Brain microvascular endothelial cell (primary cell): ENCODE results near the gene MFNG.

ENCODE experiments used
- DNase-seq: peaks from one replicate; pipeline ENCODE4 v3.0.0-alpha.2; 2020
- H3K27ac ChIP-seq: fragments of 250-450 bp; sonication (Bioruptor Pico); 2 replicates; pipeline ENCODE4 v1.5.1; 2020; ENCODE audit warnings: mild to moderate bottlenecking, moderate library complexity
- H3K27me3 ChIP-seq: fragments of 250-450 bp; sonication (Bioruptor Pico); replicated peaks from 2 replicates; pipeline ENCODE4 v1.5.1; 2020; ENCODE audit warnings: mild to moderate bottlenecking
- H3K36me3 ChIP-seq: fragments of 250-450 bp; sonication (Bioruptor Pico); replicated peaks from 2 replicates; pipeline ENCODE4 v1.5.1; 2020; ENCODE audit warnings: mild to moderate bottlenecking
- H3K4me3 ChIP-seq: 2 replicates; pipeline ENCODE4 v1.5.1; 2011; ENCODE audit warnings: low read depth, mild to moderate bottlenecking, control low read depth, low read length, moderate library complexity
- in situ Hi-C: cut with HindIII; loops from 2 replicates; pipeline ENCODE4 v1.10.0; 2017; ENCODE audit warnings: low sequenced_read_pairs, low pct_ligation_motif_present
- TF ChIP-seq, protein P1 (sequence below): IDR thresholded peaks from 2 replicates; pipeline ENCODE4 v1.5.1; 2011; ENCODE audit warnings: low read depth, mild to moderate bottlenecking, moderate library complexity, low read length, control low read depth, inconsistent platforms; ENCODE audit errors: missing control alignments

Gene MFNG

DNA sequence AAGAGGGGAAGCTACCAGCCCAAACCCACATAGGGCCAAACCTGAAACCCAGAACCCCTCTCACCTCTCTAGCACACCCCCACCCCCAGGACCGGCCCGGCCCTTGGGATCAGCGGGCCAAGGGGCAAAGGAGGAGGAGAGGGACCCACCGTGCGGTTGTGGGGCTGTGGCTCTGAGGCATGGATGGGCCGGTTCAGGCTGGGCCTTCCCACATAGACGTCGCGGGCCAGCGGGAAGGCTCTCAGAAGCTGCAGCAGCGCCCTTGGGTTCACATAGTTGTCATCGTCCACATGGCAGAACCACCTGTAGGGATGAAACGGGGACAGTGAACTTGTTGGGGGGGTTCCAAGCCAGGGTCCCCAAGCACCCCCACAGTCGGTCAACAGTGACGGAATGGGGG lies 7.0 kb downstream of the MFNG start:
- DNase-seq = no peak
- TF ChIP-seq, protein P1, sequence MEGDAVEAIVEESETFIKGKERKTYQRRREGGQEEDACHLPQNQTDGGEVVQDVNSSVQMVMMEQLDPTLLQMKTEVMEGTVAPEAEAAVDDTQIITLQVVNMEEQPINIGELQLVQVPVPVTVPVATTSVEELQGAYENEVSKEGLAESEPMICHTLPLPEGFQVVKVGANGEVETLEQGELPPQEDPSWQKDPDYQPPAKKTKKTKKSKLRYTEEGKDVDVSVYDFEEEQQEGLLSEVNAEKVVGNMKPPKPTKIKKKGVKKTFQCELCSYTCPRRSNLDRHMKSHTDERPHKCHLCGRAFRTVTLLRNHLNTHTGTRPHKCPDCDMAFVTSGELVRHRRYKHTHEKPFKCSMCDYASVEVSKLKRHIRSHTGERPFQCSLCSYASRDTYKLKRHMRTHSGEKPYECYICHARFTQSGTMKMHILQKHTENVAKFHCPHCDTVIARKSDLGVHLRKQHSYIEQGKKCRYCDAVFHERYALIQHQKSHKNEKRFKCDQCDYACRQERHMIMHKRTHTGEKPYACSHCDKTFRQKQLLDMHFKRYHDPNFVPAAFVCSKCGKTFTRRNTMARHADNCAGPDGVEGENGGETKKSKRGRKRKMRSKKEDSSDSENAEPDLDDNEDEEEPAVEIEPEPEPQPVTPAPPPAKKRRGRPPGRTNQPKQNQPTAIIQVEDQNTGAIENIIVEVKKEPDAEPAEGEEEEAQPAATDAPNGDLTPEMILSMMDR = no peak
- no peak overlapping the region for H3K4me3 ChIP-seq
- H3K36me3 ChIP-seq = no peaks in the 10 kb centered on the region
- in situ Hi-C loops = no loop called here
- no peak overlapping the region for H3K27ac ChIP-seq
- no peaks in the 10 kb centered on the region for H3K27me3 ChIP-seq

DNA sequence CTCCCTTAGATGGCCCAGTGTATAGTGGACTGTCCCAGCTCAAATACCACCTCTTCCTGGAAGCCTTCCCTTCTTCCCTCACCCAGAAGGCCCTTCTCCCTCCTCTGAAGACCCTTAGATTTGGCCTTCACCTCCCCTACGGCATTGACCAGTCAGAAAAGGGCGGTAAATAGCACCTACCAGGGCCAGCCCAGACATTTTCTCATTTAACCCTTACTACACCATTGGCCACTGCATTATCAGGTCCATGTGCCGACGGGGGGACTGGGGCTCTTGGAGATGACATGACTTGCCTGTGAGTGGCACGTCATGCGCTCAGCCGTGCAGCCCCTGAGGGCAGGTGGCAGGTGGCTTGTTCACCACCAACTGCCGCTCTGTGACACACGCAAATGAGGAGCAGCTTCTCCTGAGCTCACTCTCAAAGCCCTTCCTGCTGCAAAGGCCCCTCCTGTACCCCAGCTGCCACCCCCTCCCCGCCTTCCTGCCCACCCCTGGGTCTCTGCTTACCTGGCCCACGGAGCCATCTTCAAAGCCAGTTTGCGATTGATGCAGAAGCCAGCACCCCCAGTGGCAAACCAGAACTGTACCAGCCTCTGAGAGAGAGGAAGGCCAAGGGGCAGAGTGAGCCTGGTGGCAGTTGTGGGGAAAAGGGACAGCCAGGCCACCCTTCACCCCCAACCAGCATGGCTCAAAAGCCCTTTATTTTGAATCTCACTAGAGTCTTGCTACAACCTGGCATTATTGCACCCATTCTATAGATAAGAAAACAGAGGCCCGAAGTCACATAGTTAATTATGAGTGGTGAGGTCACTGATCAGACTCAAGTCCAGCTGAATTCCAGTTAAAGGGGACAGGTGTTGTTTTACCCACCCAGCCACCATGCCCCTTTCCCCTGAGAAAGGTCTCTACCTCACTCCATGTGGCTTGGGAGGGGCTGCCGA lies 9.5 kb downstream of the MFNG start:
- Histone ChIP-seq H3K36me3 (no peaks in the 10 kb centered on the region), H3K27me3 (no peaks in the 10 kb centered on the region), H3K4me3 (no peak overlapping the region), H3K27ac (no peak overlapping the region)
- in situ Hi-C loops = no loop called here
- no peak for DNase-seq
- TF ChIP-seq, protein P1 = no peak

DNA sequence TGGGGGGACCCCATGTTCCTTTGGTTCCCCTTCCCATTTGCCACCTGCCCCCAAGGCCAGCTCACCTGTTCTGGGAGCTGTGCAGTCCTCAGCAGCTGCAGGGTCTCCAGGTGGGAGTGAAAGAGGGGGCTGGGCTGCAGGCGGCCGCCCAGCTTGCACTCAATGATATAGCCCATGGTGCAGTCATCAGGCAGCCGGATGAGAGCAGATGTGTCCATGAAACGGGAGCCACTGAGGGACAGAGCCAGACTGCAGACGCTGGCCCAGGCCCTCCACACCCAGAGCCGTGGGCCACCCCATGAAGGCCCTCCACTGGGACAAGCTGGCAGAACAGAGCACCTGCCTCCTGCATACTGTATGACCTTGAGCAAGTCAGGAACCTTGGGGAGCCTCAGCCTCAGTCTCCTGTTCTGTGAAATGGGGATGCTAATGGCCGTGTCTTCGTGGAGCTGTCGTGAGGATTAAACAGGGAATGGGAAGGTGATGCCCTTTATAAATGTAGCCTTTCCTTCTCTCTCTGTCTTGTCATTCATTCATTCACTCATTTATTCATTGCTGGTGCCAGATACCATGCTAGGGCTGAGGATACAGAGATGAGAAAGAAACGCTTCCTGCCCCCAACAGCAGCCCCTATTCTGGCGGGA lies 11.6 kb downstream of the MFNG start:
- no peaks in the 10 kb centered on the region for H3K27me3 ChIP-seq
- TF ChIP-seq, protein P1 = no peak
- DNase-seq = no peak
- H3K36me3 ChIP-seq = no peaks in the 10 kb centered on the region
- in situ Hi-C loops = no loop called here
- H3K27ac ChIP-seq = no peak overlapping the region
- H3K4me3 ChIP-seq = no peak overlapping the region

DNA sequence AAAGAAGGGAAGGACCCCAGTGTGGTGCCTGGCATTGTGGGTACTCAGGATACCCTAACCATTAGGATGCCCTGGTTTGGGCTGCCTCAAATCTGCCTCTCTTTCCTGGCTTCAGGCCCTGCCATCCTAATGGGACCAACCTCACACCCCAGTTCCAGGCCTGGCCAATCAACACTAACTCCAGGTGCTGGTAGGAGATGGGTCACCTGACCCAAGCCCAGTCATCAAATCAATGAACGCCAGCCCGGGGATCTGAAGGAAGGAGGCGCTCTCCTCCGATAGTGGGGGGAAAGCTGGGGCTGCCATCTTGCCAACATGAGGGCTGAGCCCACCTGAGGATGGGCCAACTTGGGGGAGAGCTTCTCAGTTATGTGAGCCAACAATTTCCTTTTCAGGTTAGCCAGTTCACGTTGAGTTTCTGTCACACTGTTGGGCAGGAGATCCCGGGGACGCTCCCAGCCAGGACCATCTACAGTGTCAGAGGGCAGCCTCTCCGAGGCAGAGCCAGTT lies 12.7 kb downstream of the MFNG start:
- no peak overlapping the region for H3K4me3 ChIP-seq
- H3K27ac ChIP-seq = no peak overlapping the region
- in situ Hi-C loops = no loop called here
- no peaks in the 10 kb centered on the region for H3K36me3 ChIP-seq
- TF ChIP-seq, protein P1 = no peak
- no peaks in the 10 kb centered on the region for H3K27me3 ChIP-seq
- no peak for DNase-seq

DNA sequence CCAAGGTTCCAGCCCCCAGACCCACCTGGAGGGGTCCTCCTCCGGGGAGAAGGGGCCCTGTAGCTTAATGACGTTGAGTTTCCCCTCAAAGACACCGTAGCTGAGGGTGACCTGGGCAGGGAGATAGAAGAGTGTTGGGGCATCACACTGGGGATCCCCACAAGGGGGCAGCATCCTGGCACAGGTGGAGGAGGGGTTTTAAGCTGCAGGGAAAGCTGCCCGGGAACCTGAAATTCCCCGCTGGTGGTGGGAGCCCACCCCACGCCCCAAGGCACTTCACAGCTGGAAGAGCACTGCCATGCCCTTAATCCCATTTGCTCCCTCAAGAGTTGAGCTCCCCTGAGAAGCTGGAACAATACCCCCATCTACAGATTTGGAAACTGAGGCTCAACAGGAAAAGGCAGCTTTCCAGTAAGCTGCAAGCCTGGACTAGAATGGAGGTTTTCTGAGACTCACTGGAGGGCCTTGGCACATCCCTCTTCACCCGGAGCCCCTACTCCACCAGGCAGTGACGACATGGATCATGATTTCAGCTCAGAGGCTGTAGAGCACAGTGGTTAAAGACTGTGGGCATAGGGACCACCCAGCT lies 13.7 kb downstream of the MFNG start:
- in situ Hi-C loops = no loop called here
- H3K27me3 ChIP-seq = peaks cover 6% of the 10 kb centered on the region
- no peaks in the 10 kb centered on the region for H3K36me3 ChIP-seq
- no peak overlapping the region for H3K27ac ChIP-seq
- H3K4me3 ChIP-seq = no peak overlapping the region
- TF ChIP-seq, protein P1 = peak; percentile 88
- DNase-seq = no peak
